ENCODE measurements around the gene EFEMP1. TPM values are rescaled to one million over a fixed set of nuclear protein-coding genes. Genes with fewer than 3 reads are reported as not detected.

The EFEMP1 gene
- total RNA-seq, 1 donor from 2014 or later: 12.7 TPM

DNA sequence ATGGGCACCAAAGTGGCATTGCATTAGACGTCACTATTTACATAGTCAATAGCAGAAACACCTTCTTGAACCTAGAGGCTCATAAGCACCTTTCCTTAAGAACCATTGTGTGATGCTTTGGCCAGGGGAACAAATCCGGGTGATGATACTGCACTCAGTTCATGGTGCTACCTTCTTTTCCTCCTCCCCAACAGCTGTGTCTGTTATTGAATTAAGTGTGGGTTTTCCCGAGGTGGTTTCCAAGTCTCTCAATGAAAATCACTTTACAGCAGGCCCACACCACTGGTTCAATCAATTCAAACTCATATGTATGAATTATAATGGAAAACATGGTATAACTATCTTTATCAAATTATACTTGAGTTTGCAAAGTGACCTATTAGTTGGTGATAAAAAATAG is 9.3 kb upstream of the EFEMP1 start:
- no peak for ATAC-seq

- ATAC-seq: no peak
Measured at GRCh38 chr2:55931281-55931680, 7.7 kb upstream of the EFEMP1 start.

DNA sequence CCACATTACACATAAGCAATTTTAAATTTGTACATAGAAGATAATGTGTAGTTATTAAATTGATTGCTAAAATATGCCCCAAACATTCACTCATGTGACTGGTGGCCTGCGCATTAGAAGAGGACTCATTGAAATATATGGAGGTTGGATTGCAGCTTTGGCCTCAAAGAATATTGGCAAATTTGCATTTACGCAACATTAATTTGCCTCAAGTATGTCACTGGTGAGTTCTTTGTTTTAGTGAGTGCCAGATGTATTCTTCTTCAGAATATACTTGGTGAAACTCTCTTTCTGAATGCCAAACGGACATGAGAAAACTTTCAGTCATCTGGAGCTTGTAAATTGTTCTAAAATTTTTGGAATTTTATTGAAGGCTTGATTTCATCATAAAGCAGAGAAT is 5.9 kb upstream of the EFEMP1 start:
- no peak for ATAC-seq

DNA sequence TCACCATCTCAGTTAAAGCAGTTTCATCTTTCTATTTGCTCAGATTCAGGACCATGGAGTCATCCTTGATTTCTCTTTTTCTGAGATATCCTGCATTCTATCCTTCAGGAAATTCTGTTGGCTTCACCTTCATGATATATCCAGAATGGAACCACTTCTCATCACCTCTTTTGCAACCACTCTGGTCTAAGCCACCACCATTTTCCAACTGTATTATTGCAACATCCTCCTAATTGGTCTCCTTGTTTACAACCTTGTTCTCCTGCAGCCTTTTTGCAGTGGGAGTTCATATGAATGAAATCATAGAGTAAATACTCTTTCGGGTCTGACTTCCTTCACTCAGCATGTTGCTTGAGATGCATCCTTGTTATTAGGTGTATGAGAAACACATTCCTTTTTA is 3.4 kb upstream of the EFEMP1 start:
- ATAC-seq: no peak

GRCh38 chr2:55926246-55926645 is 2.7 kb upstream of the EFEMP1 start:
- no peak for ATAC-seq

DNA sequence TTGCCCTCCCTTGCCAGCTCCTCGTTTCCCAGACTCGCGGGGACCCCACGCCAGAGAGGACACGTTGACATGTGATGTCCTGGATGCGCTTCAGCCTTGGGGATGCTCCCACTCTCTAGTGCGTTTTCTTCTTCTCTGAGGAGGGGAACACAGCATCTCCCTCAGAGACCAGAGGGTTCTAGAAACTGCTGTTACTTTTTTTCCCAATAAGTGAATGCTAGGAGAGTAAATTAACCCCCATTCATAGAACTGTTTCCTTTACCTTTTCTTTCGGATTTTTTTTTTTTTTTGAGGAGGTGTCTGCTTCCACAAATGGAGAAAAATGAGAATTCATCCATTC is 370 bp upstream of the EFEMP1 start:
- no peak for ATAC-seq

DNA sequence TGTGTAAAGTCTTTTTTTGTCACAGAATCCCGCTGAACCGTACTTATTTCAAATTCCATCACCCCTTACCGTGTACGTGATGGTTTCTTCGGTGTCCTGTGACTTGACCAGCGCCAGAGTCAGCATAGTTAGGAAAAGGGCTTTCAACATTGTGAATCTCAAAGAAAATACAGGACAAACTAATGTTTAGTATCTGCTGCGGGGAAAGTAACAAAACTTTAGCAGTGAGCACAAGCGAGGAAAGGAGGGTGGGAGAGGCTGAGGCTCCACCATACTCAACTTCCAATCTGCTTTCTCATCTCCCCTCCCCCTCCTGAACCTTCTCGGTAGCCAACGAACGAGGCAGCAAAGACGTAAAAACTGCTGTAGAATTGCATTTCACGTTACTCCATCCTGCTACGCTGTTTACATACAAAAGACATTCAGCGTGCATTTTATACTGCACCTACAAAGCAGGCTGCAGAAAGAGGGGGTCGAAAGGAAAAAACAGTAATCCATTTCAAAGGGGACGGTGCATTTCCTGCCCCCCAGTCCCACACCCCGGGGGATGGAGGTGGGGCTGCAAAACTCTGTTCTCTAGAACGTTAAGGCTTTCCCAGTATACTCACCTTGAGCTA is 1.2 kb downstream of the EFEMP1 start:
- no peak for ATAC-seq

GRCh38 chr2:55919574-55919973 is 4.0 kb downstream of the EFEMP1 start:
- ATAC-seq: no peak

- peak; percentile 48 for ATAC-seq
Measured at GRCh38 chr2:55918856-55919255, 4.7 kb downstream of the EFEMP1 start.

DNA sequence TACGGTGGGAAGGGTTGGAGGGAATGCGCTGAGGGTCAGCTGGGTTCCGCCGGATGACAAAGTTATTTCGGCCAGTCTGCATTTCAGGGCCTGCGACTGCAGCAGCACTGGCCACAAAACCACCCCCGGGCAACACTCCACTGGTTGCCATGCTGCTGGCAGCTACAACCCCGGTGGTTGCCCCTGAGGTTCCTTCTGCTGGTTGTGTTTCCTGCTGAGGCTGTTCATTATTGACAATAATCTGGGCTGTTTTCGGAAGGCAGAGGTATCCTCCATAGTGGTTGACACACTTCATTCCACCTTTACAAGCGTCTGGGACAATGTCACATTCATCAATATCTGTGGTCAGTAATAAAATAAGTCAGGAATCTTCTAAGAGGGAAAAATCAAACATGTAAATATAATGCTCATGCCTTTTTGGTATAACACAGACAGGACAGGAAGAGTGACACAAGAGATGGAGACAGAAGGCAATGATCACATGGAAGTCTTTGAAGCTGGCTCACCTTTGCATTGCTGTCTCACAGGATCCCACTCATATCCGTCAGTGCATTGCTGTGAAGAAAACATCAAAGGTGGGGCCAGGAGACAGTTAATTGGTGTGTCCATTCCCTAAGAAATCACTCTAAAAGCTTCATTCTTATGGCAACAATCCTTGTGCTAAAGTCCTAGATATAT is 5.7 kb downstream of the EFEMP1 start:
- no peak for ATAC-seq

GRCh38 chr2:55917117-55917516 is 6.5 kb downstream of the EFEMP1 start:
- ATAC-seq: no peak

DNA sequence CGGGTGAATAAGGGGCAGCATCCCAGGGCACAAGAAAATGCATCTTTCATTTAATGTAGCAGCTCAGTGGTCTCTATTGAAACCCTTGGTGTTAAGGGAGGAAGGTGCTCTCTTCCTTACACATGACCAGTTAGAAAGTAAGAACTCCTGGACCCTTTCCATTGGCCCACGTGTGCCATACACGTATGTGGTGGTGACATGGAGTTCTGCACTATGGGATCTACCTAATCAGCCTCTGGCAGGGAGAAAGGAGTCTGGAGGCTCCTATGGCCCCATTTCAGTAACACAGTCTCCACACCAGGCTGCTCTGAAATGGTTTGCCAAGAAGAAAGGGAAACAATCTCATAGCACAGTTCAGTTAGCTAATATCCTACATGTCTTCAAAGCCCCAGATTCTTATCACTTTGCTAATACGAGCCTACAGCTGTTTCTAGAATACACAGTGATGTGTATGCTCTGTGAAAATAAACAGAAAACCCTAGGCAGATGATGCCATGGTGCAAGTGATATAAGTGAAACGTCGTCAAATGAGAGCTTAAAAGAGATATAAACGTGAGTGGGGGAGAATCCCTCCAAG is 7.0 kb downstream of the EFEMP1 start:
- ATAC-seq: no peak

GRCh38 chr2:55914786-55915185 is 8.8 kb downstream of the EFEMP1 start:
- ATAC-seq: no peak

GRCh38 chr2:55912926-55913325 is 10.7 kb downstream of the EFEMP1 start:
- ATAC-seq: no peak

- ATAC-seq: no peak
Measured at GRCh38 chr2:55910077-55910476, 13.5 kb downstream of the EFEMP1 start.

DNA sequence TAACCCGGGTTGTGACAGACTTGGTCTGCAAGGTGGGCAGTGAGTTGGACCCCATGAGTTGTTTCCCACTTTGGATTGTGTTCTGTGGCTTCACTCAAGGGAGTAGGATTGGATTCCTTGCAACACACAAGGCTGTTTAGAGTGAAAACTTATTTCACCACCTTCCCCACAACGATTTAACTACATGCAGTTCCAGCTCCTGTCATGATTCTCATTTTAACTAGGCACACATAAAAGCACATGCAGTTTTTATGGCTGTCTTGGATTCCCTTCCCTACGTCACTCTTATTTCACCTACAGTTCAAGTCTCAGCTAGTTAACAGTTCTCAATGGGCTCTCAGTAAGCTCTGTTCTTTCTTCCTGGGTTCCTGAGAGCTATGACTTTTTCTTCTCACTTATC is 15.9 kb downstream of the EFEMP1 start:
- ATAC-seq: no peak

DNA sequence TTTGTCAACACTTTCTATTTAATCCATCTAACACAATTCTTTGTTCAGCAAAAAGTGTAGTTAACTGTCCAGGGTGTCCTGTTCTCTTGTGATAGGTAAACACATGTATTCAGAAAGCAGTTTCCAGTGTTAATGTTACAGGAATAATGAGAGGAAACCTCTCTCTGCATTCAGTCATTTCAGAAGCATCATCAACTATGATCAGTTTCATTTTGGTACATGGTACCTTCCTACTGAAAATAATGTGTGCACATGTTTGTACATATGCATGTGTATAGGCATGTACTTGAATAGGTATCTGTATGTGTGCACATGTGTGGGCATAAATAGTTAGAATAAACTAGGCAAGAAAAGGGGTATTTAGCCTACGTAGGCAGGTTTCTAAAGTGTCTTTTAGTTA is 16.6 kb downstream of the EFEMP1 start:
- no peak for ATAC-seq

GRCh38 chr2:55903727-55904126 is 19.9 kb downstream of the EFEMP1 start:
- no peak for ATAC-seq

DNA sequence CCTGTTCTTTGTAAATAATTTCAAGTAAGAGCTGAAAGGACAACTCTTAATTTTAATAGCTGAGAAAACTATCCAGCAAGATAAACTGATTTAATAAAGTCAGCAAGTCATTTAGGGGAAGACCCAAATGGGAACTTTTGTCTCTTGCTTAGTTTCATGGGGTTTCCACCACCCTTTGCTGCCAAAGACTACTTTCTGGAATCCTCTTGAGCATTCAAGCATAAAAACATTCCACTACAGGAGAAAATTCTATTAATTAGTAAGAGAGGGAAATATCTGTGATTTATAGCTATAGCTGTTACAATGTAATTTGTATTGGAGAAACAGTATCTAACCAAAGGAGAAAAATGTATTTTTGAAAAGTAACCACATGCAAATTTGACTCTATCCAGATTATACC is 20.6 kb downstream of the EFEMP1 start:
- no peak for ATAC-seq

- no peak for ATAC-seq
Measured at GRCh38 chr2:55902429-55902828, 21.2 kb downstream of the EFEMP1 start.

- ATAC-seq: no peak
Measured at GRCh38 chr2:55901941-55902340, 21.6 kb downstream of the EFEMP1 start.

DNA sequence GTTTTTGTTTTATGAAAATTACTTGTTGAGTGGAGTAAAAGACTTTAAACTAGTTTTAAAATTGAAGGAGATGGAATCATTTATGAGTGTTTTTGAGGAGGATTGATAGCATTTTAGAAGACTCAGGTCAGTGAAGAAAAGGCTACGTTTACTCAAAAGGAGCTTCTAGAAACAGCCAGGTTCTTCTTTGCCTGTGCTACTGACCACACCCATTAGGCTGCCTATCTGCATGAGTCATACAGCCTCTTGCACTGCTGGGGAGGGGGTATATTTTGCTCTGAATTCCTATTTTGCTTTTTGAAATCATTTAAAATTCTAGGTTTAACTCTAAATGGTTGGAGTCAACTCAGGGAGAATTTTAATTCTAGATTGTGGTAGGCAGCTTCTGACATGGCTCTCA is 22.3 kb downstream of the EFEMP1 start:
- peak; percentile 75 for ATAC-seq

GRCh38 chr2:55899881-55900280 is 23.7 kb downstream of the EFEMP1 start:
- no peak for ATAC-seq

- ATAC-seq: no peak
Measured at GRCh38 chr2:55898386-55899040, 25.1 kb downstream of the EFEMP1 start.
